Fibroblast of pulmonary artery (primary cell): ENCODE data around the gene FGR.

Experiments
- DNase-seq: peaks from one replicate; pipeline ENCODE4 v3.0.0-alpha.2; 2010; ENCODE audit warnings: low read depth
- H3K4me3 ChIP-seq: replicated peaks from 2 replicates; pipeline ENCODE4 v1.5.1; 2011; ENCODE audit warnings: low read depth, mild to moderate bottlenecking, control low read depth, low read length, moderate library complexity
- TF ChIP-seq, protein P1 (sequence below): IDR thresholded peaks from 2 replicates; pipeline ENCODE4 v1.5.1; 2011; ENCODE audit warnings: mild to moderate bottlenecking, control low read depth, low read length, inconsistent platforms; ENCODE audit errors: missing control alignments

The FGR gene

DNA sequence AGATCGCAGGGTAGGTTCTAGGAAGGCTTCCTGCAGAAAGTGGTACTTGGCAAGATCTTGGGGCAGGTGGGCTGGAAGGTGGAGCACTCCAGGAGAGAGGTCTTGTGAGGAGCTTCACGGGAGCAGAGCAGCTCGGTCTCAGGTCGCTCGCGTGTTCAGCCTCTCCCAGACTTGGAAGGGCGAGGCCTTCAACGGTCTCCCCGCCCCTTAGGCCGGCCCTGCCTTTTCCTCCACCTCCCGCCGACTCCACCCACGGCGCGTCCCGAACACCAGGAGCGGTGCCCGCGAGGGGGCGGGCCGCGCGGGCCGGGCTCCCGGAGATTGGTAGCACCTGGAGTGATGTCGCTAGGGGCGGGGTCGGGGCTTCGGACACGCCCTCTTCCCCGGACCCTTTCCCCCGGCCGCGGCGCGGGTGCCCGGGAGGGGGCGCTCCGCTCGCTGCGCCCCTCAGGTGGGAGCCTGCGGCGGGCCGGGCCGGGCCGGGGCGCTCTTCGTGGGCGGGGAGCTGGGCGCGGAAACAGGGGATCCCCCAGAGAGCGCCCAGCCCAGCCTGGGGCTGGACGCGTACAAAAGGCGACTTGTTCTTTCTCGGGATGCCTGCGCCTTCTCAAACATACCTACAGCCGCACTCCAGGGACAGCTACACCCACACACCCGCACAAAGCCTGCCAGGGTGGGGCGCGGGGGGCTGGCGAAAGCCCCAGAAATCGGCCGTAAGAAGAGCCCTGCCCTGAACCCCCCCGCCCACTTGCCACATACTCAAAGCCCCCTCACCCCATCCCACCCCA, 66.5 kb downstream of the FGR start:
- H3K4me3 ChIP-seq = peak overlapping the region; percentile 25
- TF ChIP-seq, protein P1, sequence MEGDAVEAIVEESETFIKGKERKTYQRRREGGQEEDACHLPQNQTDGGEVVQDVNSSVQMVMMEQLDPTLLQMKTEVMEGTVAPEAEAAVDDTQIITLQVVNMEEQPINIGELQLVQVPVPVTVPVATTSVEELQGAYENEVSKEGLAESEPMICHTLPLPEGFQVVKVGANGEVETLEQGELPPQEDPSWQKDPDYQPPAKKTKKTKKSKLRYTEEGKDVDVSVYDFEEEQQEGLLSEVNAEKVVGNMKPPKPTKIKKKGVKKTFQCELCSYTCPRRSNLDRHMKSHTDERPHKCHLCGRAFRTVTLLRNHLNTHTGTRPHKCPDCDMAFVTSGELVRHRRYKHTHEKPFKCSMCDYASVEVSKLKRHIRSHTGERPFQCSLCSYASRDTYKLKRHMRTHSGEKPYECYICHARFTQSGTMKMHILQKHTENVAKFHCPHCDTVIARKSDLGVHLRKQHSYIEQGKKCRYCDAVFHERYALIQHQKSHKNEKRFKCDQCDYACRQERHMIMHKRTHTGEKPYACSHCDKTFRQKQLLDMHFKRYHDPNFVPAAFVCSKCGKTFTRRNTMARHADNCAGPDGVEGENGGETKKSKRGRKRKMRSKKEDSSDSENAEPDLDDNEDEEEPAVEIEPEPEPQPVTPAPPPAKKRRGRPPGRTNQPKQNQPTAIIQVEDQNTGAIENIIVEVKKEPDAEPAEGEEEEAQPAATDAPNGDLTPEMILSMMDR = no peak
- DNase-seq = peak; percentile 90

GRCh38 chr1:27567971-27568299, 67.0 kb downstream of the FGR start:
- no peak for DNase-seq
- H3K4me3 ChIP-seq = no peak overlapping the region
- TF ChIP-seq, protein P1 = no peak

DNA sequence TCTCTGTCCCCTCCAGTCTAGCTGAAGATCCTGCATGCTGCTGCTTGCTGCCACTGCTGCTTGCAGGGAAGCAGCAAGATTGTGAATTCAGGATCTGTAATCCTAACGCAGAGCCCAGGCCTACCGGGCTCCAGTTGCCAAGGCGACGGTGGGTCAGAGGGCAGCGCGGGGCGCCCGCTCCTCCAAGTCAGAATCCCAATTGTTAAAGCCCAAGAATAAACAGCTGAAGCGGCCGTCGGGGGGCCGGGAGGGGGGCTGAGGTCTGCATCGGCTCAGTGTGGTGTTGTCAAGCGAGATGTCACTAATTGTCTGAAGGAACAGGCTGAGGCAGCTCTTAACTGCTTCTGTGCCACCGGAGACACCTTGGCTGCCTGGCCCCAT, 67.8 kb downstream of the FGR start:
- TF ChIP-seq, protein P1 = no peak
- no peak overlapping the region for H3K4me3 ChIP-seq
- DNase-seq = no peak

DNA sequence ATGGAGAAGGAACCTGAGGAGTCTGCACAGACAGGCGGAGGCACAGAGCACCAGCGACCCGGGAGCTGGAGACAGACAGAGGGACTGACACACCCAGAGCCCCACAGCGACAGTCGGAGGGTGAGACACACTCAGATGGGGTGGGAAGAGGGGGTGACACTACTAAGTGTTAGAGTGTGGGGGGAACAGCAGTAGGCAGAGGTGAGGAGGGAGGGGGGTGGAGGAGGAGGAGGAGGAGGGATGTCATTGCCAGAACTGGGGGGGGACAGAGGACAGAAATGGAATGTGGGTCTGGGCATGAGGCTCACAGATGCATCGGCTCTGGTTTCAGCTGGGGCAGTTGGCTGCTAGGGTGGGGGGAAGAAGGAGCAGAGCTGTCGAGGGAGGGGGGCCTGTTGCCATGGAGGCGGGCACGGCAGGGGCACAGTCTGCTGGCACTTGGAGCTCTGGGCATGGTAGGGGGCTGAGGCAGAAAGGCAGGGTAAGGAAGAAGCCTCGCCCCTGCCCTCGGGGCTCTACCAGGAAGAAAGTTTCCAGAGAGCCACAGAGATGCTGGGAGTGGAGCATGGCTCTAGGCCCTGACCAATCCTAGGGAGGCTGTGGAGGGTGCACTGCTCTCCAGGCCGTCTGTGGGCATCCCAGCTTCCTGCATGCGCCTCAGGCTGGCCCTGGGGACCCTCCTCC, 68.4 kb downstream of the FGR start:
- no peak overlapping the region for H3K4me3 ChIP-seq
- TF ChIP-seq, protein P1 = no peak
- DNase-seq = no peak

DNA sequence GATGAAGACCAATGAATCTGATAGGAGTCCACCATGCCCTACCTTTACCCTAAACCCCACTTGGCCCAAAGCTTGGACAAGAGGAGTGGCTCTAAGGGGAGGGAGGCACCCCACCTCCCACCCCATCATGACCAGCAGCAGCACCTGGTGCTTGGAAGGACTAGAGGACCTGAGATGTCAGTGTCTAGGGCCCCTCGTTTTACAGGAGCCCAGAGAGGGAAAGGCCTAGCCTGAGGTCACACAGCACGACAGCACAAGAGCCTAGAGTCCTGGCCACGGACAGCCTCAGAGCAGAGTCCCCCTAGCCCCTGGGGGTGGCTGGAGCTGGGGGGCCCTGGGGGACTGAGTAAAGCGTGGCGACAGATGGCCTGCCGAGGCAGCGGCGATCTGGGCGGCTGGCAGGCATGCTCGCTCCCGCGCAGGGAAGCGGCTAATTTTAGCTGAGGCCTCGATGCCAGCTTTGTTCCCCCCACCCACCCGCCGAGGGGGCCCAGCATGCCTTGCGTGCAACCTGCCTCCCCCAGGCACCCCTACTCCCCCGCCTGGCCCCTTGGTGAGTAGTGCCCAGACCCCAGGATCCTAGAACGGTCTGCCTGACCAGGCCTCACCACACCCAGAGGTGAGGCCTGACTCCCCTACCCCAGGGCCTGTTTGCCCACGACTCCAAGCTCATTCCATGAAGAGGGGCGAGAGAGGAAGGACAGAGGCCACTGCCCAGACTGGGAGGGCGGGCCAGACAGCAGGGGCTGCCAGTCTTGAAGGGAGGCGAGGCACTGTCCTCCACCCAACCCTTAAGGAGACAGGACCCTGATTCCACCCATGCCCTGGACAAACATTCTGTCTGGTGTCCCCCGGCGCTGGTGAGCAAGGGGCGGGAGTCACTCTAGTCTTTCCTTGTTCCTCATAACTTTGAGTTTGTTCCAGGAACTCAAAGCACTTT, 70.0 kb downstream of the FGR start:
- TF ChIP-seq, protein P1 = no peak
- DNase-seq = no peak
- H3K4me3 ChIP-seq = no peak overlapping the region

DNA sequence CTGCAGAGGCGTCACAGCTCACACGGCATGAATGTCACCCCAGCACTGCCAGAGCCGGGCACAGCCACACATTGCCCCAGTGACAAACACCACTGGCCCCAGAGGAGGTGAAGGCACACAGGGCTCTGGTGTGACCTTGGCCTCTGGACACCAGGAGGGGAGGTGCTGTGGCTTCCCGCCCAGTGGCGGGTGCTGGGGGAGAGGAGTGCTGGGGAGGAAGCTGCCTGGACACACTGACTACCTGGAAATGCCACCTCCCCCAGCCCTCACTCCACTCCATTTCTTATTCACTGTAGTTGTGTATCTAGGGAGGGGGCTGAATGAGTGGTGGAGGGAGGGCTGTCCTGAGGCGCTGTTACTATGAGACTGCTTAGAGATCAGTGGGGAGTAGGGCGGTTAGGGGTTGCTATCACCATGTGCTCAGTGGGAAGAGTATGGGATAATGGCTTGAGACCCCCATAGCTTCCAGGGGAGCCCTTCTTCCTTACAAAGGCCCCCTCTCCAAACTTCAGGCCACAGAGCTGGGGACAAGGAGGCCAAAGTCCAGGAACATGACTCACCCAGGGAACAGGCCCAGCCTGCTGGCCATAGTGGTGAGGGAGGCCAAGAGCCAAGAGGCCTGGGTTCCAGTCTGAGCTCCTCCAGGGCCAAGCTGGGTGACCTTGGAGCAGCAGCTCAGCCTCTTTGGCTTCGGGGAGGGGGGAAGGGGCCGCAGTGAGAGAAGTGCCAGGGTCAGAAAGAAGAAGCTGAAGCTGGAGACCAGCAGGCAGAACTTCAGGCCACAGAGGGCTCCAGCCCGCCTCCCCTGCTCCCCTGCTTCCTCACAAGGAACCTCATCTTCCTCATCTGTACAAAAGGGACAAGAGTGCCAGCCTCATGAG, 71.2 kb downstream of the FGR start:
- no peak overlapping the region for H3K4me3 ChIP-seq
- TF ChIP-seq, protein P1 = no peak
- DNase-seq = peak; percentile 46
